Coronary artery (tissue), 2 donors: ENCODE results near the gene ERCC2.
"Not testable (repeated sequence)": the region's sequence is repeated elsewhere in the genome, so short reads cannot be mapped to it uniquely, and the experiment has no call there.

Experiments used
- DNase-seq: peaks from one replicate; pipeline ENCODE4 v3.0.0-alpha.2; 2017; ENCODE audit warnings: low spot score
- H3K27ac ChIP-seq, 2 donors: fragments of 200-600 bp; sonication (generic); one replicate each; pipeline ENCODE4 v1.5.1; 2016 to 2019
- H3K4me3 ChIP-seq: fragments of 200-600 bp; sonication (generic); 2 replicates; pipeline ENCODE4 v1.5.1; 2016; ENCODE audit warnings: mild to moderate bottlenecking, moderate library complexity
- TF ChIP-seq, protein P1 (sequence below): fragments of 200-600 bp; sonication (generic); IDR thresholded peaks from one replicate; pipeline ENCODE4 v1.5.1; 2019; ENCODE audit warnings: antibody characterized with exemption

Gene ERCC2

DNA sequence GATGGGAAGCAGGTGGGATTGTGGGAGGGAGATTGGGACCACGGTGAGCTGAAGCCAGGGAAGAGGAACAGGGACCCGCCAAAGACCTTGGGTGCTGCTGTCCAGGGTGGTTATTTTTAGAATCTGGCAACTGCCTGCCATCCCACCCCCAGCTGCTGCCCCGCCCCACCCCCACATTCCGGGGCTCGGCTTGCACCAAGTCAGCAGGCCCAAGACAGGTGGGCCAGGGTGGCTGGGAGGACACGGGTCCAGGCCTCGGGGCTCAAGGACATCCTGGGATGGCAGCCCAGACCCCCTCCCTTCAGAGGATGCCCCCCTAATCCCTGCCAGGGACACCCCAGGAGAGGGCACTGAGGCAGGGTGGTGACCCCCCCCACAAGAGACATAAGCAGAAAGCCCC lies 48.5 kb downstream of the ERCC2 start:
- no peak overlapping the region for H3K4me3 ChIP-seq
- no peak for DNase-seq
- TF ChIP-seq, protein P1, sequence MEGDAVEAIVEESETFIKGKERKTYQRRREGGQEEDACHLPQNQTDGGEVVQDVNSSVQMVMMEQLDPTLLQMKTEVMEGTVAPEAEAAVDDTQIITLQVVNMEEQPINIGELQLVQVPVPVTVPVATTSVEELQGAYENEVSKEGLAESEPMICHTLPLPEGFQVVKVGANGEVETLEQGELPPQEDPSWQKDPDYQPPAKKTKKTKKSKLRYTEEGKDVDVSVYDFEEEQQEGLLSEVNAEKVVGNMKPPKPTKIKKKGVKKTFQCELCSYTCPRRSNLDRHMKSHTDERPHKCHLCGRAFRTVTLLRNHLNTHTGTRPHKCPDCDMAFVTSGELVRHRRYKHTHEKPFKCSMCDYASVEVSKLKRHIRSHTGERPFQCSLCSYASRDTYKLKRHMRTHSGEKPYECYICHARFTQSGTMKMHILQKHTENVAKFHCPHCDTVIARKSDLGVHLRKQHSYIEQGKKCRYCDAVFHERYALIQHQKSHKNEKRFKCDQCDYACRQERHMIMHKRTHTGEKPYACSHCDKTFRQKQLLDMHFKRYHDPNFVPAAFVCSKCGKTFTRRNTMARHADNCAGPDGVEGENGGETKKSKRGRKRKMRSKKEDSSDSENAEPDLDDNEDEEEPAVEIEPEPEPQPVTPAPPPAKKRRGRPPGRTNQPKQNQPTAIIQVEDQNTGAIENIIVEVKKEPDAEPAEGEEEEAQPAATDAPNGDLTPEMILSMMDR = no peak
- H3K27ac ChIP-seq = no peak overlapping the region

DNA sequence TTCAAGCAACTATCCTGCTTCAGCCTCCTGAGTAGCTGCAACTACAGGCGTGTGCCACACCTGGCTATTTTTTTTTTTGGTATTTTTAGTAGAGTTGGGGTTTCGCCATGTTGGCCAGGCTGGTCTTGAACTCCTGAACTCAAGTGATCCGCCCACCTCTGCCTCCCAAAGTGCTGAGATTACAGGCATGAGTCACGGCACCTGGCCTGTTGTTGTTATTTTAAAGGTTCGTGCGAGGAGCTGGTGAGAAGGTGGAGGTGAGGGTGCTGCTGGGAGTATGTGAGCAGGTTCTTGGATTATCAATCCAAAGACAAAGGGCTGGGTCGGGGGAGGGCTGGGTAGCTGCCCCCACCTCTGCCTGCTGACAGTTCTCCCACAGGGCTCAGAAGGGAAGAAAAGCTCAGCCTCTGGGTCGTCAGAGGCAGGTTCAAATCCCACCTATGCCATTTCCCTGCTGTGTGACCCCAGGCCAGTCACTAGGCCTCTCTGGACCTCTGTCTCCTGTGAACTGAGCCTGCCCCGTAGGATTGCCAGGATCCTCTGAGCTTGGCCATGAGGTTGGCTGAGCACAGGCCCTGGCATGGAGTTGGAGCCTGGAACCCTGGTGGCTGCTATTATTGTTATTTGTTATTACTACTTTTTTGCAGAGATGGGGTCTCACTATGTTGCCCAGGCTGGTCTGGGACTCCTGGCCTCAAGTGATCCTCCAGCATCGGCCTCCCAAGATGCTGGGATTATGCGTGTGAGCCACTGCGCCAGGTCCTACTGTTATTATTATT lies 49.2 kb downstream of the ERCC2 start:
- no peak overlapping the region for H3K27ac ChIP-seq
- no peak for DNase-seq
- TF ChIP-seq, protein P1 = no peak

DNA sequence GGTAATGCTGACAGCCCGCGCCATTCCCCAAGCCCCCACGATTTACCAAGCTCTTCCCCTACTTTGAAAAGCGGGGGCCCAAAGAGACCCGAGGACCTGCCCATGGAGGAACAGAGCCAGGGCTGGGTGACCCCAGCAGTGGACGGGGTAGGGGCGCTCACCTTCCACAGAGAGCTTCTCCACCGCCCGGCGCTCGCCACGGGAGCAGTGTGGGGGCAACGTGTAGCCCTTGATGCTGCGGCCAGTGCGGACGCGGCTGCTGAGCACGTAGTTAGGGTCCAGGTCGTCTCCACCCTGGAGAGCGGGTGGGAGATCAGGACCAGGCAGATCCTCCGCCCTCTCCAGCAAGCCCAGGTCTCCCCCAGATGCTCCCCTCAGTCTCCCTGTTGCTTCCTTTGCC lies 55.1 kb downstream of the ERCC2 start:
- Histone ChIP-seq H3K4me3 (no peak overlapping the region), H3K27ac (no peak overlapping the region)
- DNase-seq = no peak
- TF ChIP-seq, protein P1 = no peak

More for the DNA sequence above, 49.2 kb downstream of the ERCC2 start:
- no peak overlapping the region for H3K4me3 ChIP-seq

DNA sequence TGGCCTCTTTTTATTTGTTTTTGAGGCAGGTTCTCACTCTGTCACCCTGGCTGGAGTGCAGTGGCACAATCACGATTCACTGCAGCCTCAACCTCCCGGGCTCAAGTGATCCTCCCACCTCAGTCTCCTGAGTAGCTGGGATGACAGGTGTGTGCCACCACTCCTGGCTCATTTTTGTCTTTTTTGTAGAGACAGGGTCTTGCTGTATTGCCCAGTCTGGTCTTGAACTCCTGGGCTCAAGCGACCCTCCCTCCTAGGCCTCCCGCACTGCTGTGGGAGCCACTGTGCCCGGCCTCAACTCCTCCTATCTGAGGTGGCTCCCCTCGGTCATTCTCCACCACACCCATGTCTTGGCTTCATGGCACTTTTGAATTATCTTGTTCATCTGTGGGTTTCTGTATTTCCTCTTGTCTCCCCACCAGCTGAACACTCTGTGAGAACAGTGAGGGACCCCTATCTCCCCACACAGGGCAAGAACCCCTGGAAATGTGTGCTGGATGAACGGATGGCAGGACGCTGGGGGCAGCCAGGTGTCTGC lies 55.6 kb downstream of the ERCC2 start:
- DNase-seq = no peak
- H3K4me3 ChIP-seq = no peak overlapping the region
- TF ChIP-seq, protein P1 = no peak

DNA sequence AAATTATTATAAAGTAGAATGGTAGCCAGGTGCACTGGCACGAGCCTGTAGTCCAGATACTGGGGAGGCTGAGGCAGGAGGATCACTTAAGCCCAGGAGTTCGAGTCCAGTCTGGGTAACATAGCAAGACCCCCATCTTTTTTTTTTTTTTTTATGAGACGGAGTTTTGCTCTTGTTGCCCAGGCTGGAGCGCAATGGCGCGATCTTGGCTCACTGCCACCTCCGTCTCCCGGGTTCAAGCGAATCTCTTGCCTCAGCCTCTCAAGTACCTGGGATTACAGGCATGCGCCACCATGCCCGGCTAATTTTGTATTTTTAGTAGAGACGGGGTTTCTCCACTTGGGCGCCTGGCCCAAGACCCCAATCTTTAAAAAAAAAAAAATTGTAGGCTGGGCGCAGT lies 58.1 kb downstream of the ERCC2 start:
- not testable (repeated sequence) for H3K4me3 ChIP-seq, DNase-seq, H3K27ac ChIP-seq

More for the DNA sequence above, 55.6 kb downstream of the ERCC2 start:
- no peak overlapping the region for H3K27ac ChIP-seq

DNA sequence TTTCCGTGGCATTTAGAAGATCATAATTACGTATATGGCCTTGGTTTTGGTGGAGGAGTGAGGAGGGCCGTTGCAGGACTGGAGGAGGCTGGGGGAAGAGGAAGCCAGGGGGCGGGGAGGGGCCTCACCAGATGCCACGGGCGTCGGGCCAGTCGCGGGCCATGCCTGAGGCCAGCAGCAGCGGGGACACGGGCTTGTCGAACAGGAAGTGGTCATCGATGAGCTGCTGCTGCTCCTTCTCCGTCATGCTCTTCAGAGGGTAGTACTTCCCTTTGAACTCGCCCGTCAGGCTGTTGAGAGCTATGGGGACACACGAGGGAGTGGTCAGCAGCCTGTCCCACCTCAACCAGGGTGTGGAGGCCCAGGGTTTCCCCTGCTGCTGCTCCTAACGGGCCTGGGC lies 58.8 kb downstream of the ERCC2 start:
- TF ChIP-seq, protein P1 = no peak
- no peak overlapping the region for H3K27ac ChIP-seq
- no peak overlapping the region for H3K4me3 ChIP-seq
- DNase-seq = no peak

DNA sequence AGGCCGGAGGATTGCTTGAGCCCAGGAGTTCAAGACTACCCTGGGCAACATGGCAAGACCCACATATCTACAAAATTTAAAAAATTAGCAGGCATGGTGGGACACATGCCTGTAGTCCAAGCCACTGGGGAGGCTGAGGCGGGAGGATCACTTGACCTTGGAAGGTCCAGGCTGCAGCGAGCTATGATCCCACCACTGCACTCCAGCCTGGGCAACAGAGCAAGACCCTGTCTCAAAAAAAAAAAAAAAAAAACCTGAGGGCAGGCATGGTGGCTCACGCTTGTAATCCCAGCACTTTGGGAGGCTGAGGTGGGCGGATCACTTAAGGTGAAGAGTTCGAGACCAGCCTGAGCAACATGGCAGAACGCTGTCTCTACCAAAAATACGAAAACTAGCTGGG lies 61.1 kb downstream of the ERCC2 start:
- not testable (repeated sequence) for H3K4me3 ChIP-seq

DNA sequence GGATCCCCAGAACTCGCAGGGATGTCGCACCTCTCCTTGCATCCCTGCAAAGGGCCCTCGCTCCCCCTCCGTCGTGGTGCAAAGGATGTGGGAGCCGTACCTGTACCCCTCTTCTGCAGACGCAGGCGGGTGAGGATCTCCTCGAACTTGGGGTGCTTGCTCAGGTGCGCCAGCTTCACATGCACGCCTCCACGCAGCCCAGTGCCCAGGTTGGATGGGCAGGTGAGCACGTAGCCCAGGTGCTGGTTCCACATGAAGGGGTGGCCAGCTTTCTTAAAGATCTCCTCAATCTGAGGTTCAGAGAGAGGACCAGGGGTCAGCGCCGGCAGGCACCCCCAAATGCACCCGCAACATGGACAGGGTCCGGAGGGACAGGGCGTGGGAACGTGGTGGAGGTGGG lies 63.0 kb downstream of the ERCC2 start:
- DNase-seq = no peak
- Histone ChIP-seq H3K27ac (no peak overlapping the region), H3K4me3 (no peak overlapping the region)
- TF ChIP-seq, protein P1 = no peak

More for the DNA sequence above, 61.1 kb downstream of the ERCC2 start:
- not testable (repeated sequence) for H3K27ac ChIP-seq, DNase-seq
